Lower lobe of right lung (tissue), 2 donors: ENCODE measurements around the gene ABLIM3. TPM values are rescaled to one million over a fixed set of nuclear protein-coding genes. Genes with fewer than 3 reads are reported as not detected.

ENCODE experiments used
- ATAC-seq, 2 donors: fragments of 200-7000 bp; cut with Tn5 transposase; one replicate each; pipeline ENCODE4 v1.9.1; 2020 to 2022; ENCODE audit warnings: mild to moderate bottlenecking in 2 of 2, moderate library complexity in 2 of 2
- DNase-seq: peaks from one replicate; pipeline ENCODE4 v3.0.0-alpha.2; 2020
- H3K27ac ChIP-seq: fragments of 200-600 bp; one replicate; pipeline ENCODE4 v1.8.0; 2022
- H3K27me3 ChIP-seq: fragments of 200-600 bp; one replicate; pipeline ENCODE4 v1.8.0; 2022; ENCODE audit warnings: low read depth
- H3K36me3 ChIP-seq: fragments of 200-600 bp; one replicate; pipeline ENCODE4 v1.8.0; 2022; ENCODE audit warnings: mild to moderate bottlenecking
- H3K4me1 ChIP-seq: fragments of 200-600 bp; one replicate; pipeline ENCODE4 v1.8.0; 2022
- H3K4me3 ChIP-seq: fragments of 200-600 bp; one replicate; pipeline ENCODE4 v1.8.0; 2022; ENCODE audit warnings: mild to moderate bottlenecking
- H3K9me3 ChIP-seq: fragments of 200-600 bp; one replicate; pipeline ENCODE4 v1.8.0; 2022
- intact Hi-C: fragments of 100-400 bp; cut with DNase I; formaldehyde crosslinking; loops from one replicate; pipeline ENCODE4 v1.11.0; 2022
- total RNA-seq: library from RNA; stranded (reverse); fragmentation: NEBNext Ultra II Directional; extraction: Animal tissue kit (Norgen Biotek cat#: 25700); gene quantifications from one replicate; pipeline ENCODE4 v1.2.1, GENCODE V29; 2021
- TF ChIP-seq, protein P1 (sequence below): fragments of 200-600 bp; IDR thresholded peaks from one replicate; pipeline ENCODE4 v1.8.0; 2022; ENCODE audit warnings: antibody characterized with exemption, mild to moderate bottlenecking
- donor health status: DM: no; HTN: yes; CAD: no; lungs with severe emphysema.

The ABLIM3 gene
- total RNA-seq, 1 donor from 2014 or later, result 26.7 TPM

DNA sequence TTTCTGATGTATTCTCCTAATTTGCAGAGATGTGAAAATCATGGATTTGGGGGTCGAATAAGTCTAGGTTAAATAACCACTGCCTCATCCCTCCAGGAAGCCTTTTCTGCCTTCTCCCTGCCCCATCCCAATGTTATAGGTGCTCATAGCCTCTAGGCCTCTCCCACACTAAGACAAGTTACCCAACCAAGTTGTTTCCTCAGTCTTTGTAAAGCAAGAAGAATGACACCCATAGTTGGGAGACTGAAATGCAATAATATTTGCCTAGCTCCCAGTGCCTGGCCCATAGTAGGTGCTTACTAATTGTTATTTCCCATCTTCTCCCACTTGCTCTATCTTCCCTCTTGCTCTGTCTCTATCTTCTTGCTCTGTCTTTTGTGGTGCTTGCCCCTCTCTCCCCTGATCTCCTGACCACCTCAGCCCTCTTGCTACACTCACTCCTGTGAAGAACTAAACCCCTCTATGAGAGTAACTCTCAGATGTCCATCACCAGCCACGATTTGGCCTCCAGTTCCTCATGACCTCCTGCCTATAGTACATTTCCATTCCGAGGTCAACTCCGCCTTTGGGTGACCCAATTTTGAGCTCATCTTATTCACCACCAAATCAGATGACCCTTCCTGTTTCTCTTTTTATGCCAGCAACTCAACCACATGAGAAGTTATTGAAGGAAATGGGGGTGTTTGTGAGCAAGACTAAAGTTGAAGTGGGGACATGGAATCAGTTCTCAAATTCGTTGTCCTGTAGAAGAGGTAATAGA lies 137.3 kb downstream of the ABLIM3 start:
- H3K4me1 ChIP-seq, result peaks cover 32% of the 10 kb centered on the region
- ATAC-seq (peak; percentile 59 to 66), DNase-seq (no peak)
- H3K27me3 ChIP-seq, result no peaks in the 10 kb centered on the region
- no peaks in the 10 kb centered on the region for H3K36me3 ChIP-seq
- TF ChIP-seq, protein P1, sequence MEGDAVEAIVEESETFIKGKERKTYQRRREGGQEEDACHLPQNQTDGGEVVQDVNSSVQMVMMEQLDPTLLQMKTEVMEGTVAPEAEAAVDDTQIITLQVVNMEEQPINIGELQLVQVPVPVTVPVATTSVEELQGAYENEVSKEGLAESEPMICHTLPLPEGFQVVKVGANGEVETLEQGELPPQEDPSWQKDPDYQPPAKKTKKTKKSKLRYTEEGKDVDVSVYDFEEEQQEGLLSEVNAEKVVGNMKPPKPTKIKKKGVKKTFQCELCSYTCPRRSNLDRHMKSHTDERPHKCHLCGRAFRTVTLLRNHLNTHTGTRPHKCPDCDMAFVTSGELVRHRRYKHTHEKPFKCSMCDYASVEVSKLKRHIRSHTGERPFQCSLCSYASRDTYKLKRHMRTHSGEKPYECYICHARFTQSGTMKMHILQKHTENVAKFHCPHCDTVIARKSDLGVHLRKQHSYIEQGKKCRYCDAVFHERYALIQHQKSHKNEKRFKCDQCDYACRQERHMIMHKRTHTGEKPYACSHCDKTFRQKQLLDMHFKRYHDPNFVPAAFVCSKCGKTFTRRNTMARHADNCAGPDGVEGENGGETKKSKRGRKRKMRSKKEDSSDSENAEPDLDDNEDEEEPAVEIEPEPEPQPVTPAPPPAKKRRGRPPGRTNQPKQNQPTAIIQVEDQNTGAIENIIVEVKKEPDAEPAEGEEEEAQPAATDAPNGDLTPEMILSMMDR, result no peak
- intact Hi-C loops, result no loop called here
- no peak overlapping the region for H3K4me3 ChIP-seq
- H3K27ac ChIP-seq, result no peak overlapping the region
- no peaks in the 10 kb centered on the region for H3K9me3 ChIP-seq

DNA sequence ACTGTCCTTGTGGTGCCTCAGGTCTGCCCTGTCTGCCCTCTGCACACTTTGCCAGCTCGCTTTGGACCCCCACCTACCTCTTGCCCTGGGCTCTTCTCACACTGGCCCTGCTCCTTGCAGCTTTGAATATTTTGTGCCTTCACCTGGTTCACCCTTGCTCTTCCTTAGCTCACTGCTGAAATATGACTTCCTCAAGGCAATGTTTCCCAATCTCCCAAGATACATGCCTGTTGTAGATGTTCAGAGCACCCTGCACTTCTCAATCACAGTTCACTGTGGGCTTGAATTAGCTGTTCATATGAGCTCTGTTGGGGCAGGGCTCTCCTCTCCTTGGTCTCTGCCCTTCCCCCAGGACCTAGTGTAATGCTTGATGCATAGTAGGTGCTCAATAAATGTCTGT lies 138.4 kb downstream of the ABLIM3 start:
- intact Hi-C loops, result no loop called here
- no peaks in the 10 kb centered on the region for H3K9me3 ChIP-seq
- DNase-seq (no peak), ATAC-seq (no peak)
- no peaks in the 10 kb centered on the region for H3K36me3 ChIP-seq
- no peak overlapping the region for H3K27ac ChIP-seq
- no peaks in the 10 kb centered on the region for H3K27me3 ChIP-seq
- peaks cover 42% of the 10 kb centered on the region for H3K4me1 ChIP-seq
- H3K4me3 ChIP-seq, result no peak overlapping the region
- TF ChIP-seq, protein P1, result no peak

DNA sequence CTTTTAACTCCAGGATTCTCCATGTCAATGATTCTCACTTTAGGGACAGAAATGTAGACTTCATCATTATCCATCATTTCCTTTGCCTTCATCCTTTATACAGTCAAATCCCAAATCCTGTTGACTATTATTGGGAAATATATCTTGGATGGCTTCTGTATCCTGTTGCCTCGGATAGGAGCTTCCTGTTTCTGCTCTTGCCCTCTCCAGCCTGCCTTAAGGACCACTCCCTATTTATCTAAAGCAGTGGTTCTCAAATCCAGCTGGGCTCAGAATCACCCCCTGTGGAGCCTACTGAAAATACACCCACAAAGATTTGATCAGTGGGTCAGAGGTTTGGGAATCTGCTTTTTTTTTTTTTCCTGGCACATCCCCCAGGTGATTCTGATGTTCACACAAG lies 138.8 kb downstream of the ABLIM3 start:
- Histone ChIP-seq H3K36me3 (no peaks in the 10 kb centered on the region), H3K4me1 (peaks cover 46% of the 10 kb centered on the region), H3K27ac (no peak overlapping the region), H3K4me3 (no peak overlapping the region), H3K27me3 (no peaks in the 10 kb centered on the region), H3K9me3 (no peaks in the 10 kb centered on the region)
- intact Hi-C loops, result no loop called here
- ATAC-seq (no peak), DNase-seq (no peak)
- TF ChIP-seq, protein P1, result no peak

GRCh38 chr5:149280802-149281201 lies 139.5 kb downstream of the ABLIM3 start:
- H3K27ac ChIP-seq, result no peak overlapping the region

DNA sequence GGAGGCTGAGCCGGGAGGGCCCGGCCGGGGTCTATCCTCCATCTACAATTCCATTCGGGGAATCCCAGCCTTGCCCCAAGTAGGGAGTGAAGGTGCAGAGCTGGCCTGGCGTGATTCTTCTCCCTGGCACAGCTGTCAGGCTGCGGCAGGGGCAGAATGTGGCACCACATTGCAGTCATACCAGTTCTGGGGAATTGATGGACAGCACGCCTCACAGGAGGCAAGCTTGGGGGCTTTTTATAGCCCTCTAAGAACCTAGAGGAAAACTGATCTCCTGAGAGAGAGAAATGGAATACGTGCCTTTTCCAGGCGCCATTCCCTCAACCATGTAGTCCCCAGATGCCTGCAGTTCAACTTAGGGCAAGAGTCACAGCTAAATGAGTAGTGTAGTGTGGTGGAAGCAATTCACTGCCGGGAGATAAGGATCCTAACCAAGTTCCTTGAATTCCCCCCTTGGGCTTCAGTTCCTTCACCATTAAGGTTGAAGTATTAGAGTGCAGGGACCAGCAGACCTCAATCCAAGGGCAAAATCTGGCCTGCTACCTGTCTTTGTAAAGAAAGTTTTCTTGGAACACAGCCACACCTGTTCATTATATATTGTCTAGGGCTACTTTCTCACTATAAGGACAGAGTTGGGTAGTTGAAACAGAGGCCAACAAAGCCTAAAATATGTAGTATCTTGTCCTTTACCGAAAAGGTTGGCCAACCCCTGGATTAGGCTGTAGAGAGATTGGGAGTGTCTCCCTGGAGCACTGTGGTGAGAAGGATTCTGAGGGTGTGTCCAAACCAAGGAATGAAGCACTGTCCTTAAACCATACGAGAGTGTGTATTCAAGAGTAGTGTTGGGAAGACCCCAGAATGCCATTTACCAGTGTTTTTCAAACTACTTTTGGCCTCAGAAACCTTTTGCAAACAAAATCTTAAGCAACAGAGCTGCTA lies 141.0 kb downstream of the ABLIM3 start:
- no peaks in the 10 kb centered on the region for H3K27me3 ChIP-seq
- no peak for DNase-seq
- H3K9me3 ChIP-seq, result no peaks in the 10 kb centered on the region
- no peak overlapping the region for H3K27ac ChIP-seq
- peaks cover 46% of the 10 kb centered on the region for H3K4me1 ChIP-seq
- TF ChIP-seq, protein P1, result no peak
- intact Hi-C loops, result no loop called here
- H3K36me3 ChIP-seq, result no peaks in the 10 kb centered on the region
- no peak for ATAC-seq
- no peak overlapping the region for H3K4me3 ChIP-seq

More at GRCh38 chr5:149280802-149281201, 139.5 kb downstream of the ABLIM3 start:
- Histone ChIP-seq H3K9me3 (no peaks in the 10 kb centered on the region), H3K4me3 (no peak overlapping the region), H3K27me3 (no peaks in the 10 kb centered on the region), H3K36me3 (no peaks in the 10 kb centered on the region), H3K4me1 (peaks cover 47% of the 10 kb centered on the region)
- DNase-seq (no peak), ATAC-seq (no peak)
- intact Hi-C loops, result no loop called here
- TF ChIP-seq, protein P1, result no peak
